CD4-positive, alpha-beta T cell treated with Interleukin-17A for 4 hours (primary cell): ENCODE results near the gene GLE1.
"Not testable (repeated sequence)": the region's sequence is repeated elsewhere in the genome, so short reads cannot be mapped to it uniquely, and the experiment has no call there.

Source experiments
- DNase-seq: peaks from one replicate; pipeline ENCODE4 v3.0.0-alpha.2; 2020; ENCODE audit warnings: mixed read lengths

Gene GLE1

DNA sequence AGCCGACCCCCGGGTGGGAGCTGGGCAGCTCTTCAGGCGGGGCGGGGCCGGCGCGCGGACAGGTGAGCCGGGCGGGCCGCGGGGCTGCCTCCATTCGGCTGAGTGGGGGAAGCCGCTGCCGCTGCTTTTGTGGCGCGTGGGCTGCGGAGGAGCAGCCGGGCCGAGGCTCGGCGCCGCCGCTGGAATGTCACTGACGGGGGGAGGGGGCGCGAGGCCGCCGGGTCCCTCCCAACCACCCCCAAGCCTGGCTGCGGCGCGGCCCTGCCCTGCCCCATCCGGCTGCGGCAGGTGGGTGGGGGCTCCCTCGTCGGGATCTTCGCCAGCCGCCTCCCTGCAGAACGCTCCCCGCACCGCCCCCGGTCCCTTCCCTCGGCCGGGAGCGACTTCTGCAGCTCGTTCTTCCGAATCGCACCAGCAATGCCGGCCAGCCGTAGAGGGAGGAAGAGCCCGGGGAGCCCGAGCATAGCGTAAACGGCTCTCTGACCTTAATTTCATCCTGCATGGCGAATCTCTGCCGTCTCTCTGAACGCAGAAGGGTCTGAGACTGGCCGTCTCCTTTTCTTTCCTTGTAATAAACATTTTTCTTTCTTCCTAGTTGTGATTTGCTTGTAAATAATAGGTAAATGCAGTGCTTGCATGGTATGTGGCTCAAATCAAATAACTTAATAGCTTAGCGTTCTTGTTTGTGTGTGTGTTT, 48.4 kb downstream of the GLE1 start:
- peak; percentile 64 for DNase-seq

DNA sequence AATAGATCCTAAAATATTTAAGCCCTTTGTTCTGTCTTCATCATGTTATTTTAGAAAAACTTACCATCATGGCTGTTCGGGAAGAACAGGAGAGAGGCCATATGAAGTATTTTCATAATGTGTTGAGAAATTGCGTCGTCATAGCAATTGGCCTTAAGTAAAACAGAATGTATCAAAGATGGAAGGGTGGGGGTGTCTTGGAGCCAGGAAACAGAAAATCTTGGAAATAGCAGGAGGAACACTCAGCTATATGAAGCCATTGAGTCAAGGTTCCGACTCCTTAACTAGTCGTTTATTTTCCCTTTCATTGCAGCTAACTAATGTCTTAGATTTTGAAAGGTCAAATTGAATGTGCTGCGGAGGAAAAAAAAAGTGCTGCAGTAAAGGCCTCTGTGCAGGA, 49.2 kb downstream of the GLE1 start:
- no peak for DNase-seq

- DNase-seq: peak; percentile 25
Observed at GRCh38 chr9:128554155-128554862, 49.8 kb downstream of the GLE1 start.

GRCh38 chr9:128555180-128555721, 50.7 kb downstream of the GLE1 start:
- no peak for DNase-seq

GRCh38 chr9:128556276-128556675, 51.8 kb downstream of the GLE1 start:
- no peak for DNase-seq

DNA sequence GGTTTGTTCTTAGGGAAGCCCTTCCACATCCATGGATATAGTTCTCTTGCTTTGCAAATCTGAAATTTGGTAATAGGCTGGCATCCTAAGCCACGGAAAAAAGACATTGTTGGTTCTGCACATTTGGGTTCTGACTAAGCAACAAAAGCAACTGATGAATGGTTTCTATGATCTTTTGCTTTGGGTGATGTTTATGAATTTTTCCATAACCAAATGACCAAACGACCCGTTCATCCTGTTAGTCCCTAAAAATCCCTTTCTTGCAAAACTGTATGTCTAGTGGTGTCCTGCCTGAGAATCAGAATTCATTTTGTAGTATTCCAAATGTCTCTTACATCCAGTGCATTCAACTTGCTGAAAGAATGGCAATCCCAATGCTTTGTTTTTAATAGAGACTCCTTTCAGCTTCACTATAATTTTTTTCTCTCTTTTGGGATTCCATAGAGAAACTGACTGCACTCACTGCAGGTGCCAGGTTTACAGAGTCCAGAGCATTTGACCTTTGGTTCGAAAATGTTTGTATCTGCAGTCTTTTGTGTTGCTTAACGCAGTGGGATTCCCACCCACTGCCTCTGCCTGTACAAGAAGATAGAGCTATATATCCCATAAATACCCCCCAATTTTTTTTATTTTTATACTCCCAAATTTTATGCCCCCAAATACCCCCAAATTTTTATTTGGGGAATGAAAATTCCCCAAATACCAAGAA, 52.6 kb downstream of the GLE1 start:
- no peak for DNase-seq

- peak; percentile 59 for DNase-seq
Observed at GRCh38 chr9:128558431-128559310, 54.2 kb downstream of the GLE1 start.

- DNase-seq: no peak
Observed at GRCh38 chr9:128565578-128565977, 61.1 kb downstream of the GLE1 start.

- no peak for DNase-seq
Observed at GRCh38 chr9:128568470-128569078, 64.1 kb downstream of the GLE1 start.

GRCh38 chr9:128575469-128575868, 71.0 kb downstream of the GLE1 start:
- DNase-seq: no peak

DNA sequence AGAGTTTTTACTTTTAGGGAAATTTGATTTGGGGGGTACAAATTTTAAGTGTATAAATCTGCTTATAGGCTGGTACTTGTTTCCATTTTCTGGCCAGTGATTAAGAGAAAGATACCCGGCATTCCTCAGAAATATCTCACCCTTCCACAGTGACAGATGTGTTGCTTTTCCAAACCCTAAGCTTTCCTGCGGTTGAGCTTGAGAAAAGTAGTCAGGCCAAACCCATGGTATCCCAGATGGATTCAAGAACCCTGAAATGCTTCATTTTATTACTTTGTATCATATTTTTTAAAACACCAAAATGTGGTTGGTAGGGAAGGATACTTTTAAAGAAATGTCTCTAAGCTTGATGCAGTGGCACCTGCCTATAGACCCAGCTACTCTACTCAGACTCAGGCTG, 71.4 kb downstream of the GLE1 start:
- DNase-seq: no peak

DNA sequence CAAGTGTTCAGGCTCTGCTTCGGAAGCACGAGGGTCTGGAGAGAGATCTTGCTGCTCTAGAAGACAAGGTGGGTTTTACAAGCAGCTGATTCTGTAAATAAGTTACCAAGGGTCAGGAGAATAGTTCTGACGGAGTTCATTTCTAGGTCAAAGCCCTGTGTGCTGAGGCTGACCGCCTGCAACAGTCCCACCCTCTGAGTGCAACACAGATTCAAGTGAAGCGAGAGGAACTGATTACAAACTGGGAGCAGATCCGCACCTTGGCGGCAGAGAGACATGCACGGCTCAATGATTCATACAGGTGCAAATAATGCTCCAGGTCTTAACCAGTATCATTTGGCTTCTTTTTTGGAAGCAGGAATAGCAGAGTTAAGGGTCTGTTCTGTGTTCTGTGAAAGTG, 72.7 kb downstream of the GLE1 start:
- no peak for DNase-seq

- DNase-seq: no peak
Observed at GRCh38 chr9:128579194-128579593, 74.7 kb downstream of the GLE1 start.

GRCh38 chr9:128580731-128581130, 76.2 kb downstream of the GLE1 start:
- no peak for DNase-seq

DNA sequence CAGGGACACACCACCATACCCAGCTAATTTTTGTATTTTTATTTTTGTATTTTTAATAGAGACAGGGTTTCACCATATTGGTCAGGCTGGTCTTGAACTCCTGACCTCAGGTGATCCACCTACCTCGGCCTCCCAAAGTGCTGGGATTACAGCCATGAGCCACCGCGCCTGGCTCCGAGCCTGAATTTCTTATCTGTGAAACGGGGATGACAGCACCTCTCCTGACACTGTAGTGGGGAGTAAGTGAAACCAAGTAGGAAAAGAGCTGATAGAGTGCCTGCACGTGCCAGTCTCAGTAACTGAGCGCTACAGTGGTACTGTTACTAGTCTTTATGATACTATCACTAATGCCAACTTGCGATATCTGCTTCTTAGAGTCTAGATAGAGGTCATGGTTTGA, 80.6 kb downstream of the GLE1 start:
- DNase-seq: not testable (repeated sequence)

GRCh38 chr9:128586934-128587333, 82.4 kb downstream of the GLE1 start:
- not testable (repeated sequence) for DNase-seq

DNA sequence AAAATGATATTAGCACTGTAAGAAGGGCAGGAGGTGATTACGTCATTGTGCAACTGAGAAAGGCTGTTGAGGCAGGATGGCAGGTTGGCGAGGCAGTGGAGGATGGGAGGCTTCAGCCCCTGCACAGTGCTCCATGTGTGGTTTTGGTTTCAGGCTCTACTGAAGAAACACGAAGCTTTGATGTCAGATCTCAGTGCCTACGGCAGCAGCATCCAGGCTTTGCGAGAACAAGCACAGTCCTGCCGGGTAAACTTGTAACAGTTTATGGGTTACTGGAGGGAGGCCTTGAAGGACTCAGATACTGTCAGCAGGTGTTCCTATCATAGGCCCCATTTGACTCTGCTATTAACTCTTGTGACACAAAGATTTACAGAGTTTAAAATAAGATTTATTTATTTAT, 82.9 kb downstream of the GLE1 start:
- DNase-seq: peak; percentile 55

- DNase-seq: no peak
Observed at GRCh38 chr9:128588581-128589233, 84.2 kb downstream of the GLE1 start.
